Astrocyte (in vitro differentiated cells and primary cell): ENCODE measurements around the gene DIP2C. TPM values are rescaled to one million over a fixed set of nuclear protein-coding genes. Genes with fewer than 3 reads are reported as not detected.

Experiments used
- DNase-seq: peaks from one replicate; pipeline ENCODE4 v3.0.0-alpha.2; 2010; ENCODE audit warnings: low read depth
- FAIRE-seq: peaks from 2 replicates; lab custom pipeline; 2011; peaks lifted over from hg19 to GRCh38; lab: Jason Lieb, UNC
- H2AFZ ChIP-seq: 2 replicates; pipeline ENCODE4 v1.6.0; 2012; ENCODE audit warnings: low read depth, low read length, inconsistent platforms
- H3K27ac ChIP-seq: 2 replicates; pipeline ENCODE4 v1.5.1; 2011; ENCODE audit warnings: low read depth, low read length, inconsistent platforms
- H3K27me3 ChIP-seq: 2 replicates; pipeline ENCODE4 v1.6.0; 2011; ENCODE audit warnings: low read length, inconsistent platforms; ENCODE audit not compliant: insufficient read depth
- H3K36me3 ChIP-seq: 2 replicates; pipeline ENCODE4 v1.5.1; 2011; ENCODE audit warnings: low read length, inconsistent platforms; ENCODE audit not compliant: insufficient read depth
- H3K4me1 ChIP-seq: 2 replicates; pipeline ENCODE4 v1.5.1; 2011; ENCODE audit warnings: low read length, inconsistent platforms; ENCODE audit not compliant: insufficient read depth
- H3K4me2 ChIP-seq: 2 replicates; pipeline ENCODE4 v1.6.0; 2012; ENCODE audit warnings: low read length, inconsistent platforms
- H3K4me3 ChIP-seq: 2 replicates; pipeline ENCODE4 v1.5.1; 2011; ENCODE audit warnings: low read depth, mild to moderate bottlenecking, low read length, inconsistent platforms; ENCODE audit not compliant: insufficient read depth
- H3K79me2 ChIP-seq: 2 replicates; pipeline ENCODE4 v1.6.0; 2012; ENCODE audit warnings: mild to moderate bottlenecking, low read length, inconsistent platforms; ENCODE audit not compliant: insufficient read depth
- H3K9ac ChIP-seq: 2 replicates; pipeline ENCODE4 v1.6.0; 2012; ENCODE audit warnings: mild to moderate bottlenecking, low read length, inconsistent platforms
- H3K9me3 ChIP-seq: 2 replicates; pipeline ENCODE4 v1.5.1; 2012; ENCODE audit warnings: low read depth, mild to moderate bottlenecking, low read length, inconsistent platforms; ENCODE audit not compliant: insufficient read depth
- H4K20me1 ChIP-seq: 2 replicates; pipeline ENCODE4 v1.6.0; 2012; ENCODE audit warnings: low read length, inconsistent platforms; ENCODE audit not compliant: insufficient read depth
- H3K27ac Mint-ChIP-seq: one replicate; pipeline ENCODE4 v1.8.0; 2021; ENCODE audit warnings: mild to moderate bottlenecking, mixed read lengths; ENCODE audit not compliant: unreplicated experiment
- H3K27me3 Mint-ChIP-seq: one replicate; pipeline ENCODE4 v1.8.0; 2021; ENCODE audit warnings: low read depth, mixed read lengths; ENCODE audit not compliant: unreplicated experiment
- H3K36me3 Mint-ChIP-seq: one replicate; pipeline ENCODE4 v1.8.0; 2021; ENCODE audit warnings: low read depth, mixed read lengths; ENCODE audit not compliant: unreplicated experiment
- H3K4me1 Mint-ChIP-seq: one replicate; pipeline ENCODE4 v1.8.0; 2021; ENCODE audit warnings: low read depth, mixed read lengths; ENCODE audit not compliant: unreplicated experiment
- H3K4me3 Mint-ChIP-seq: one replicate; pipeline ENCODE4 v1.8.0; 2021; ENCODE audit warnings: mild to moderate bottlenecking, moderate library complexity, mixed read lengths; ENCODE audit not compliant: unreplicated experiment
- H3K9me3 Mint-ChIP-seq: one replicate; pipeline ENCODE4 v1.8.0; 2021; ENCODE audit warnings: mild to moderate bottlenecking, mixed read lengths; ENCODE audit not compliant: unreplicated experiment
- EZH2 ChIP-seq: IDR thresholded peaks from 2 replicates; pipeline ENCODE4 v1.6.1; 2012; ENCODE audit warnings: mild to moderate bottlenecking, low read length, inconsistent platforms; ENCODE audit not compliant: insufficient read depth
- total RNA-seq: library from RNA; stranded (reverse); gene quantifications from 2 replicates; pipeline ENCODE4 v1.2.1, GENCODE V29; 2021
- TF ChIP-seq, protein P1 (sequence below): IDR thresholded peaks from 2 replicates; pipeline ENCODE4 v1.5.1; 2011; ENCODE audit warnings: low read depth, mild to moderate bottlenecking, inconsistent platforms, low read length, moderate library complexity; ENCODE audit not compliant: insufficient read depth

The DIP2C gene
- total RNA-seq, 1 donor from 2014 or later, result 27.3 TPM

DNA sequence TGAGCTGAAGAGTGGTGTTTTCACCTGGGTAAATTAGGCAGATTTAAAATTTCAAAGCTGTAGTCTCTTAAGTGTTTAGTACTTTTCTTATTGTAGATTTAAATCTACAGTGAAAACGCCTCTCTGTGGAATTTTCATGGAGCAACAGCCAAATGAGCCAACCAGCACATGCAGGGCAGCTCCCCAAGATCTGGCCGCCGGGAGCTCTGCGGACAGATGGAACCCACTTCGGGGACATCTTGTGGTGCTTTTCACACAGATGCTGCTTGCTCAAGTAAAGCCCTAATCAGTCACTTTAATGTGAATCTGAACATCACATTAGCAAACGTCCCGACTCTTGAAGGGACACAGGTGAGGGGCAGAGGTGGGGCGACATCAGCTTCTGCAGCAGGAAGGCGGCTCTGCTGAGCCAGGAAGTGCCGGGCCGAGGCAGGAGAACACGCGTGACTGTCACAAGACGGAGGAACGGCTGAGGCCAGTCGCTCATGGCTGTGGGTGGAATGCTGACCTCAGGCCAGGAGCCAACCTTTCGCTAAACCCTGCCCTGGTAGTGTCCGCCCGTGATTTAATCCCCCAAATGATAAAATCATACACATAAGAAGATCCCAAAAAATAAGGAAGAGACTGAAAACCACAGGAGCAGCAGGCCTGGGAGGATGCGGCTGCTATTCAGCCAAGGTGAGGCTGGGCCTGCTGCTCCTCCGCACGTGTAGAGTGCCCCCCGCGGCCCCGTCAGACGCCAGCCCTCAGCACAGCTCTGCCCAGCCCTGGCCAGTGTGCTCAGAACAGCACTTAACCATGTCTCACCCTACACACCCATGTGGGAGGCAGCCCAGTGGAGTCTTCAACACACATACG lies 297.4 kb downstream of the DIP2C start:
- Histone ChIP-seq H3K9ac (no peak overlapping the region), H3K27ac (no peak overlapping the region), H3K4me3 (no peak overlapping the region), H3K79me2 (peaks cover 4% of the 10 kb centered on the region), H3K4me2 (no peak overlapping the region), H2AFZ (no peak overlapping the region), H3K36me3 (peaks cover 11% of the 10 kb centered on the region), H4K20me1 (peaks cover 18% of the 10 kb centered on the region), H3K4me1 (peaks cover 4% of the 10 kb centered on the region), H3K9me3 (no peaks in the 10 kb centered on the region), H3K27me3 (no peaks in the 10 kb centered on the region)
- H3K36me3 Mint-ChIP-seq, result peaks cover 23% of the 10 kb centered on the region
- FAIRE-seq (no peak), DNase-seq (no peak)
- H3K27me3 Mint-ChIP-seq, result no peaks in the 10 kb centered on the region
- no peak overlapping the region for H3K4me3 Mint-ChIP-seq
- TF ChIP-seq, protein P1, sequence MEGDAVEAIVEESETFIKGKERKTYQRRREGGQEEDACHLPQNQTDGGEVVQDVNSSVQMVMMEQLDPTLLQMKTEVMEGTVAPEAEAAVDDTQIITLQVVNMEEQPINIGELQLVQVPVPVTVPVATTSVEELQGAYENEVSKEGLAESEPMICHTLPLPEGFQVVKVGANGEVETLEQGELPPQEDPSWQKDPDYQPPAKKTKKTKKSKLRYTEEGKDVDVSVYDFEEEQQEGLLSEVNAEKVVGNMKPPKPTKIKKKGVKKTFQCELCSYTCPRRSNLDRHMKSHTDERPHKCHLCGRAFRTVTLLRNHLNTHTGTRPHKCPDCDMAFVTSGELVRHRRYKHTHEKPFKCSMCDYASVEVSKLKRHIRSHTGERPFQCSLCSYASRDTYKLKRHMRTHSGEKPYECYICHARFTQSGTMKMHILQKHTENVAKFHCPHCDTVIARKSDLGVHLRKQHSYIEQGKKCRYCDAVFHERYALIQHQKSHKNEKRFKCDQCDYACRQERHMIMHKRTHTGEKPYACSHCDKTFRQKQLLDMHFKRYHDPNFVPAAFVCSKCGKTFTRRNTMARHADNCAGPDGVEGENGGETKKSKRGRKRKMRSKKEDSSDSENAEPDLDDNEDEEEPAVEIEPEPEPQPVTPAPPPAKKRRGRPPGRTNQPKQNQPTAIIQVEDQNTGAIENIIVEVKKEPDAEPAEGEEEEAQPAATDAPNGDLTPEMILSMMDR, result no peak
- no peak for TF ChIP-seq EZH2
- H3K27ac Mint-ChIP-seq, result no peak overlapping the region
- H3K4me1 Mint-ChIP-seq, result peaks cover 5% of the 10 kb centered on the region
- H3K9me3 Mint-ChIP-seq, result no peaks in the 10 kb centered on the region

GRCh38 chr10:391305-391704 lies 298.2 kb downstream of the DIP2C start:
- TF ChIP-seq, protein P1, result no peak
- TF ChIP-seq EZH2, result no peak
- peaks cover 4% of the 10 kb centered on the region for H3K79me2 ChIP-seq
- peaks cover 4% of the 10 kb centered on the region for H3K4me1 ChIP-seq
- no peak overlapping the region for H3K27ac ChIP-seq
- DNase-seq, result no peak
- FAIRE-seq, result no peak
- H3K9me3 ChIP-seq, result no peaks in the 10 kb centered on the region
- no peaks in the 10 kb centered on the region for H3K27me3 ChIP-seq
- peaks cover 5% of the 10 kb centered on the region for H3K4me1 Mint-ChIP-seq
- no peaks in the 10 kb centered on the region for H3K27me3 Mint-ChIP-seq
- H3K27ac Mint-ChIP-seq, result no peak overlapping the region
- H3K4me3 Mint-ChIP-seq, result no peak overlapping the region
- H2AFZ ChIP-seq, result no peak overlapping the region
- H3K36me3 Mint-ChIP-seq, result peaks cover 29% of the 10 kb centered on the region
- peaks cover 11% of the 10 kb centered on the region for H4K20me1 ChIP-seq
- H3K36me3 ChIP-seq, result peaks cover 13% of the 10 kb centered on the region
- H3K9me3 Mint-ChIP-seq, result no peaks in the 10 kb centered on the region
- no peak overlapping the region for H3K4me3 ChIP-seq
- H3K4me2 ChIP-seq, result no peak overlapping the region
- no peak overlapping the region for H3K9ac ChIP-seq
